GM04503 (cell line): ENCODE measurements around the gene CPNE7.

Source experiments
- DNase-seq: peaks from one replicate; pipeline ENCODE4 v3.0.0-alpha.2; 2012; ENCODE audit warnings: low read depth

CPNE7 gene

GRCh38 chr16:89604764-89605163, 29.2 kb downstream of the CPNE7 start:
- DNase-seq, result no peak

DNA sequence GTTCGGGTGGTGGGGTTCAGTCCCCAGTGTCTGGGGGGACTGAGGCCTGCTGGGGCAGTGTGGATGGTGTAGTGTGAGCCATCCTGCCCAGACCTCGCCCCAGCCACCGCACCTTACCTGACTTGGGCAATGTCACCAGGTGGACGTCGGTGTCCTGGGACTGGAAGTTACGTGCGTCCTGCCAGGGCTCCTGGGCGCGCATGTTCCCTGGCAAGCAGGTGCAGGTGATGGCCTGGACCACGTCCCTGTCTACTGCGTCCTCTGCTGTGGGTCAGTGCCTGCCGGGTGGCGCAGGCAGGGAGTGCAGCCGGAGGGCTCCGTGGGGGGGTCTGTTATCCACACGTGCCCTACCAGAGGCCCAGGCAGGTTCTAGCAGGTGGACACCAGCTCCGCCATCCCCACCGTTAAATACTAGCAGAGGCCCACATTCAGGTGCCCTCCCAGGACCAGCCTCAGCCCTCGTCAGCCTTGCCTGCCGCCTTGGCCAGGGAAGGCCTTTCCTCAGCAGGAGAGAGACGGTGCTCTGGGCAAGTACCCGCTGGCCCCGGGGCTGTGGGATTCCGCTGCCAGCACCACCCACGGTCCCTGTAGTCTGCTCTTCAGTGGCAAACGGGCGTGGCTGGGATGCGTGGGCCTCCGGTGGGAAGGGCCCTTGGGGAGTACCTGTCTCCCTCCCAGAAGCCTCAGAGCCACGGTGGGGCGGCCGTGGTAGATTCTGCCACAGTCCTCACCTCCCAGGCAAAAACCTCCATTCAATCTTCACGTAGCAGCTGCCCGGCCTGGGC, 29.8 kb downstream of the CPNE7 start:
- no peak for DNase-seq

- no peak for DNase-seq
Observed at GRCh38 chr16:89606006-89606405, 30.4 kb downstream of the CPNE7 start.

DNA sequence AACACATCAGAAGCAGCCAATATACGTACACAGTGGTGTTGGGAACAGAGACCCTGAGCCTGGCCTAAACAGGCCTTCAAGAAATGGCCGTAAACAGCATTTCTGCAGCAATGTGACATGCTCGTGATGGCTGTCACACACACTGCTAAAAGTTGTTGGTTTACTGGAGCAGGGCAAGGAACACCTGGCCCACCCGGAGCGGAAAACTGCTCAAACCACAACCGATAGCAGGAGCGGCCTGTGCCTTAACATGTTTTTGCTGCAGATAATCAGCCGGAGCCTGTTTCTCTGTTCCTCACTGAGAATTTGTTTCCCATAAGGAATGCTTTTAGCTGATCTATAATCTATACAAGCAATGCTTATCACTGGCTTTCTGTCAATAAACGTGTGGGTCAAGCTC, 31.9 kb downstream of the CPNE7 start:
- DNase-seq, result no peak

DNA sequence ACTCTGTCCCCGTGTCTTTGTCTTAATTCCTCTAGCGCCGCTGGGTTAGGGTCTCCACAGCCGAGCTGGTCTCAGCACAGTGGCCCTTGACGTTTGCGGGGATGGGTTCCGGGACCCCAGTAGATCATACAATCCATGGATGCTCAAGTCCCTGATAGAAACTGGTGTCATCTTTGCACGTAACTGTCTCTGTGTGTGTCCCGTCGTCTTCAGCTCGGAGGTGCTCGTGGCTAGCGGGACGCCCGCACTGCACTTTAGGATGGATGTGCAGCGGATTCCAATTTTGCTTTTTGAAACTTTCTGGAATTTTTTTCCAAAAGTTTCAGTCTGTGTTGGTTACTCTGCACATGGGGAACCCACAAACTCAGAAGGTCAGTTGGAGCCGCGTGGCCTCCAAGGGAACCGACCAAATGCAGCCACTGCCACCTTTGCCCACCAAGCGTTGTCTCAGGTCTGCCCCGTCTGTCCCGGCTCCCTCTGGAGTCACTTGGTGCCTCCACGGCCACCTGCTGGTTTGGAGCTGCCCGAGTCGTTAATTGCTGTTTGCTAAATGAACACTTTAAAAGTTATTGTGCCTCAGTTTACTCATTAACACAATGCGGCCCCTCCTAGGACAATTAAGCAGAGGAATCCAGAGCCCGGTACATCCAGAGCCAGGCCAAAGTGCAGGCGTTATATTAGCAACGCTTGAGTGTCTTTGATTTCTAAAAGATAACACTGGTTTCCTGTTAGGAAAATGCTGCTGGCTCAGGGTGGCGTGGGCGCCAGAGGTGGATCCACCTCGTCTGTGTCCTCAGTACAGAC, 32.6 kb downstream of the CPNE7 start:
- DNase-seq, result no peak

GRCh38 chr16:89610108-89610453, 34.5 kb downstream of the CPNE7 start:
- DNase-seq, result no peak

GRCh38 chr16:89612415-89613166, 37.0 kb downstream of the CPNE7 start:
- no peak for DNase-seq

GRCh38 chr16:89613231-89613953, 37.8 kb downstream of the CPNE7 start, which contains the start of gene DPEP1:
DPEP1 (plus strand) TSS chr16:89613642; CDS start chr16:89630411, 16,769 bp downstream.
- no peak for DNase-seq

- no peak for DNase-seq
Observed at GRCh38 chr16:89613954-89614459, 38.4 kb downstream of the CPNE7 start.

- DNase-seq, result no peak
Observed at GRCh38 chr16:89615176-89615575, 39.6 kb downstream of the CPNE7 start.

- no peak for DNase-seq
Observed at GRCh38 chr16:89615596-89616090, 40.1 kb downstream of the CPNE7 start.

GRCh38 chr16:89616623-89617022, 41.1 kb downstream of the CPNE7 start:
- DNase-seq, result no peak

- DNase-seq, result no peak
Observed at GRCh38 chr16:89617036-89617435, 41.5 kb downstream of the CPNE7 start.

DNA sequence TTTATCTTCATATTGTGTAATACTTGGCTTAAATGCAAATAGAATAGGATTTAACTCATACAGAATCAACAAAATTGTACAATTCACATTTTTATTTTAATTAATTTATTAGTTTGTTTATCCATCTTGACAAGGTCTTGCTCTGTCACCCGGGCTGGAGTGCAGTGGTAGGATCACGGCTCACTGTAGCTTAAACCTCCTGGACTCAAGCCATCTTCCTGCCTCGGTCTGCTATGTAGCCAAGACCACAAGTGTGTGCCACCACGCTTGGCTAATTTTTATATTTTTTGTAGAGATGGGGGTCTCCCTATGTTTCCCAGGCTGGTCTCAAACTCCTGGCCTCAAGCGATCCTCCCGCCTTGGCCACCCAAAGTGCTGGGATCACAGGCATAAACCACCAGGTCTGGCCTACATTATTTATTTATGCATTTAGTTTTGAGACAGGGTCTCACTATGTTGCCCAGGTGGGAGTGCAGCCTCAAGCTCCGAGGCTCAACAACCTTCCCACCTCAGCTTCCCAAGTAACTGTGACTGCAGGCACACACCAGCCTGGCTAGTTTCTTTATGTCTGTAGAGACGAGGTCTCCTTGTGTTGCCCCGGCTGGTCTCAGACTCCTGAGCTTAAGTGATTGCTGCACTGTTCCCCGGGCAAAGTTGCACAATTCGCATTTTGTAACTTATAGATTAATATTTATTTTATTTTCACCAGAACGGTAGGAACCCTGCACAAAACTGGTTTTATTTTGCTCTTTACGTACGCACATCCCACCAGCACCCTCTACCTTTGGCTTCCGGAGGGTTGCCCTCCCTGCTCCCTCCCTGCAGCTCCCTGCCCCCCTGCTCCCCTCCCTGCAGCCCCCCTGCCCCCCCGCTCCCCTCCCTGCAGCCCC, 42.8 kb downstream of the CPNE7 start:
- no peak for DNase-seq

GRCh38 chr16:89619840-89620239, 44.3 kb downstream of the CPNE7 start:
- DNase-seq, result no peak

GRCh38 chr16:89620406-89620841, 44.9 kb downstream of the CPNE7 start:
- DNase-seq, result no peak

GRCh38 chr16:89621136-89621697, 45.7 kb downstream of the CPNE7 start:
- no peak for DNase-seq

- DNase-seq, result no peak
Observed at GRCh38 chr16:89621698-89622409, 46.3 kb downstream of the CPNE7 start.

GRCh38 chr16:89623511-89624261, 48.1 kb downstream of the CPNE7 start:
- DNase-seq, result no peak
